ENCODE measurements around the gene RHOC. TPM values are rescaled to one million over a fixed set of nuclear protein-coding genes. Genes with fewer than 3 reads are reported as not detected.
A peak's percentile ranks its signal among the peaks of the same experiment; 100 is the strongest.

Gene RHOC
- total RNA-seq, 4 donors from 2014 or later, result 222 to 374 (median 324) TPM

DNA sequence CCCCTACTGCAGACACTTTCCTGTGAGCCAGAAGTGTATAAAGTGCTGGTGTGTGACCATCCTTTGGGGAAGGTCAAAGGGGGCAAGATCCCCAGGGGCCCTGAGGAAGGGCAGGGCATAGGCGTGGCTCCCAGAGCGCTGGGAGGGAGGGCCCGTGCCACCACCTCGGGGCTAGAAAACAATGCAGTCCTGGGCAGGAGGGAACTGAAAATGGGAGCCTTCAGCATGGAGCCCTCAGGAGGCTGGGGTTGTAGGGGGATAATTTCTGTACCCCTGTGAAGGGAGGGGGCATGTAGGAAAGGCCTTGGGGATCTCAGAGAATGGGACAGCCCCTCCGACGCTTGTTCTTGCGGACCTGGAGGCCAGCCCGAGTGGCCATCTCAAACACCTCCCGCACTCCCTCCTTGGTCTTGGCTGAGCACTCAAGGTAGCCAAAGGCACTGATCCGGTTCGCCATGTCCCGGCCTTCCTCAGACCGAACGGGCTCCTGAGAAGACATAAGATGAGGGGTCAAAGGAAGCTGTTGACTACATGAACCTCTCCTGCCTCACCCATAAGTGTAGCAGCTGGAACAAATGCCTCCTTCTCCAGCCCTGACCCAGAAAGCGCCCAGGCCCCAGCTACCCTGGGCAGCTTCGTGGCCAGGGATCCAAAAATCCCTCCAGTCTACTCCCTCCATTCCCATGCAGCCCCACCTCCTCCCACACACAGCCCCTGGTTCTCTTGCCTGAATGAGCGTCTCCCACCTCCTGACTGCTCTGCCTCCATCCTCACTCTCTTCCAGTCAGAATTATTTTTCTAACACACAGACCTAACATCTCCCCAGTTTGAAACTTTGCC lies 5.5 kb downstream of the RHOC start:
- peak overlapping the region; percentile 97 to 100 (median 98) for H3K27ac ChIP-seq (replicated peaks in 1 of 4)
- H3K4me3 ChIP-seq, result peak overlapping the region in 3 of 4 donors; percentile 8 to 14 (median 13)
- H3K36me3 ChIP-seq, result peaks cover 0 to 65% (median 49%) of the 10 kb centered on the region in 4 donors
- intact Hi-C loops (cut with DNase I), result loop anchor here (10.0 kb wide), 1 partner anchor 237 kb away; no protein-coding TSS in a partner anchor
- DNase-seq (ENCODE audit: extremely low spot score), result no peak
- H3K4me1 ChIP-seq, result peaks cover 81 to 86% (median 83%) of the 10 kb centered on the region in 4 donors
- H3K9me3 ChIP-seq, result no peaks in the 10 kb centered on the region
- WGBS, result 69% methylated on average over 16 of the region's 17 CpGs
- no peak for TF ChIP-seq POLR2AphosphoS5 (IDR thresholded peaks at IDR 0.05)
- no peak for TF ChIP-seq EP300 (IDR thresholded peaks at IDR 0.05)
- no peak for TF ChIP-seq POLR2A (IDR thresholded peaks at IDR 0.05; ENCODE audit: low read depth)
- TF ChIP-seq, protein P1, sequence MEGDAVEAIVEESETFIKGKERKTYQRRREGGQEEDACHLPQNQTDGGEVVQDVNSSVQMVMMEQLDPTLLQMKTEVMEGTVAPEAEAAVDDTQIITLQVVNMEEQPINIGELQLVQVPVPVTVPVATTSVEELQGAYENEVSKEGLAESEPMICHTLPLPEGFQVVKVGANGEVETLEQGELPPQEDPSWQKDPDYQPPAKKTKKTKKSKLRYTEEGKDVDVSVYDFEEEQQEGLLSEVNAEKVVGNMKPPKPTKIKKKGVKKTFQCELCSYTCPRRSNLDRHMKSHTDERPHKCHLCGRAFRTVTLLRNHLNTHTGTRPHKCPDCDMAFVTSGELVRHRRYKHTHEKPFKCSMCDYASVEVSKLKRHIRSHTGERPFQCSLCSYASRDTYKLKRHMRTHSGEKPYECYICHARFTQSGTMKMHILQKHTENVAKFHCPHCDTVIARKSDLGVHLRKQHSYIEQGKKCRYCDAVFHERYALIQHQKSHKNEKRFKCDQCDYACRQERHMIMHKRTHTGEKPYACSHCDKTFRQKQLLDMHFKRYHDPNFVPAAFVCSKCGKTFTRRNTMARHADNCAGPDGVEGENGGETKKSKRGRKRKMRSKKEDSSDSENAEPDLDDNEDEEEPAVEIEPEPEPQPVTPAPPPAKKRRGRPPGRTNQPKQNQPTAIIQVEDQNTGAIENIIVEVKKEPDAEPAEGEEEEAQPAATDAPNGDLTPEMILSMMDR (IDR thresholded peaks at IDR 0.05), result no peak
- no peaks in the 10 kb centered on the region for H3K27me3 ChIP-seq

DNA sequence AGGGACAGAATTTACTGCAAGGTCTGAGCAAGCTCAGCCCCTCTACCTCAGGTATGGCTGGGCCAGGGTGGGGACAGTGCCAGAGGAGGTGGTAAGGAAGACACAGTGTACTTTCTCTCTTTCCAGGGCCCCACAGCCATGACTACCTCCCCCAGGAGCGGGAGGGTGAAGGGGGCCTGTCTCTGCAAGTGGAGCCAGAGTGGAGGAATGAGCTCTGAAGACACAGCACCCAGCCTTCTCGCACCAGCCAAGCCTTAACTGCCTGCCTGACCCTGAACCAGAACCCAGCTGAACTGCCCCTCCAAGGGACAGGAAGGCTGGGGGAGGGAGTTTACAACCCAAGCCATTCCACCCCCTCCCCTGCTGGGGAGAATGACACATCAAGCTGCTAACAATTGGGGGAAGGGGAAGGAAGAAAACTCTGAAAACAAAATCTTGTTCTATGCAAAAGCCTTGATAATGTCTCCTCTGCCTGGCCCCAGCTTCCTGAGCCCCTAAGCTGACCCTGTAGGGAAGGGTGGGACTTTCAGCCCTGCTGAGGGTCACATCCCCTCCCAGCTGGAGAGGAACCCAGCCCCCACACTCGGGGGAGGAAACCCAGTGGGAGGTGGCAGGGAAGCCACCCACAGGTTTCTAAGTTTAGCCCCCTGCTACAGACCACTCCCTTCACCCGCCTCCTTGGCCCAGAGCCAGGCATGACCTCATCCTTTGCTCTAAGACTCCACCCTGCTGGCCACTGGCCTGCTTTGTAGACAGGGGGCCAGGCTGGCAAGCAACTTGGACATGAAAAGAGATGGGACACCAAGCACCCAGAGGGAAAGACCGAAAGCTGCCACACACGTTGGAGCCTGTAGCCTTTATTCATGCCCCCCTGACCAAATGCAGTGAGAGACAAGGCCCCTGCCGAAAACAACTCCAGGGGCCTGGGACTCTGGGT lies 6.4 kb downstream of the RHOC start:
- peaks cover 0 to 74% (median 58%) of the 10 kb centered on the region in 4 donors for H3K36me3 ChIP-seq
- H3K9me3 ChIP-seq, result no peaks in the 10 kb centered on the region
- H3K27me3 ChIP-seq, result no peaks in the 10 kb centered on the region
- H3K4me3 ChIP-seq, result peak overlapping the region; percentile 3 to 19 (median 12)
- peak; percentile 99 for DNase-seq (ENCODE audit: extremely low spot score)
- intact Hi-C loops (cut with DNase I), result loop anchor here (10.0 kb wide), 1 partner anchor 236 kb away; no protein-coding TSS in a partner anchor
- TF ChIP-seq, protein P1 (IDR thresholded peaks at IDR 0.05), result no peak
- TF ChIP-seq EP300 (IDR thresholded peaks at IDR 0.05) (no peak), POLR2AphosphoS5 (IDR thresholded peaks at IDR 0.05) (peak in 1 of 2 donors; percentile 87)
- peaks cover 76 to 80% (median 78%) of the 10 kb centered on the region in 4 donors for H3K4me1 ChIP-seq
- 17% methylated on average over 6 of the region's 7 CpGs for WGBS
- H3K27ac ChIP-seq (replicated peaks in 1 of 4), result peak overlapping the region; percentile 97 to 100 (median 98)

DNA sequence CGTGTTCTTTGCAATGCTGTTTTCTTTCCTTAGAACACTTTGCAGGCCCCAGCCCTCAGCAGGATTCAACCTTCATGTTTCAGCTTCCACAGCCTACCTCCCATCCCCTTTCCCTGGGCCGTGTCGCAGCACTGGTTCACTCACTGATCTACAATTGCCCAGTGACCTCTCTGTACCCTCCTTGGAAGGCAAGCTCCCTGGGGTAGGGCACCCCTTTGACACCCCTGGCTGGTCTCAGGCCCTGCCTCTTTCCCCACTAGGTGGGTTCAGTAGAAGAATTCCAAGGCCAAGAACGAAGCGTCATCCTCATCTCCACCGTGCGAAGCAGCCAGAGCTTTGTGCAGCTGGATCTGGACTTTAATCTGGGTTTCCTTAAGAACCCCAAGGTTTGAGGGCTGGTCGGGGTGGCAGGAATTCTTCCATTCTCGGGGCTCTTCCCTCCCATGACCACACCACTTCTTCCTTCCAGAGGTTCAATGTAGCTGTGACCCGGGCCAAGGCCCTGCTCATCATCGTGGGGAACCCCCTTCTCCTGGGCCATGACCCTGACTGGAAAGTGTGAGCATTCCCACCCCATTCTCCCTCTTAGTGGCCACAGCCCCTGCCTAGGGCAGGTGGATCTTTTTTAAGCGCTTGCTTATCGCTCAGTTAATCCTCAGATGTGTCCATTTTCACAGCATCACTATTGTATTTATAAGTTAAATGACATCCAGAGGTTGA lies 7.3 kb downstream of the RHOC start:
- Histone ChIP-seq H3K36me3 (peaks cover 0 to 84% (median 67%) of the 10 kb centered on the region in 4 donors), H3K4me1 (peaks cover 68 to 70% (median 69%) of the 10 kb centered on the region in 4 donors), H3K27me3 (no peaks in the 10 kb centered on the region), H3K9me3 (no peaks in the 10 kb centered on the region), H3K4me3 (no peak overlapping the region), H3K27ac (replicated peaks in 1 of 4) (peak overlapping the region; percentile 97 to 100 (median 98))
- 72% methylated on average over 13 of the region's 13 CpGs for WGBS
- TF ChIP-seq EP300 (IDR thresholded peaks at IDR 0.05) (no peak), POLR2AphosphoS5 (IDR thresholded peaks at IDR 0.05) (no peak), POLR2A (IDR thresholded peaks at IDR 0.05; ENCODE audit: low read depth) (no peak)
- TF ChIP-seq, protein P1 (IDR thresholded peaks at IDR 0.05), result no peak
- intact Hi-C loops (cut with DNase I), result loop anchor here (10.0 kb wide), 1 partner anchor 235 kb away; no protein-coding TSS in a partner anchor
- DNase-seq (ENCODE audit: extremely low spot score), result no peak
